Measurements from ENCODE around the gene ARID3A.

Gene ARID3A

GRCh38 chr19:1015782-1016646 is 90.2 kb downstream of the ARID3A start:
- peaks cover 41% of the 10 kb centered on the region for H3K36me3 ChIP-seq
- no peaks in the 10 kb centered on the region for H3K9me3 ChIP-seq
- no peak overlapping the region for H3K4me3 ChIP-seq (ENCODE audit: low read depth in 1 of 2, low read length in 1 of 2)
- peaks cover 21 to 29% of the 10 kb centered on the region in 2 experiments for H3K4me1 ChIP-seq (ENCODE audit: control insufficient read depth in 1 of 2, insufficient read depth in 1 of 2, low read depth in 1 of 2, low read length in 1 of 2)
- H3K27ac ChIP-seq = no peak overlapping the region
- no peaks in the 10 kb centered on the region for H3K27me3 ChIP-seq
- TF ChIP-seq CTCF (IDR thresholded peaks at IDR 0.05) = no peak

- Histone ChIP-seq H3K4me1 (ENCODE audit: control insufficient read depth in 1 of 2, insufficient read depth in 1 of 2, low read depth in 1 of 2, low read length in 1 of 2) (peaks cover 25 to 36% of the 10 kb centered on the region in 2 experiments), H3K27ac (no peak overlapping the region)
These were observed 90.8 kb downstream of the ARID3A start for GRCh38 chr19:1016647-1017114.

GRCh38 chr19:1017115-1017905 is 91.5 kb downstream of the ARID3A start:
- TF ChIP-seq CTCF (IDR thresholded peaks at IDR 0.05) = no peak
- peaks cover 28% of the 10 kb centered on the region for H3K36me3 ChIP-seq
- no peaks in the 10 kb centered on the region for H3K9me3 ChIP-seq
- peaks cover 31 to 42% of the 10 kb centered on the region in 2 experiments for H3K4me1 ChIP-seq (ENCODE audit: control insufficient read depth in 1 of 2, insufficient read depth in 1 of 2, low read depth in 1 of 2, low read length in 1 of 2)
- no peak overlapping the region for H3K27ac ChIP-seq
- H3K4me3 ChIP-seq (ENCODE audit: low read depth in 1 of 2, low read length in 1 of 2) = no peak overlapping the region
- no peaks in the 10 kb centered on the region for H3K27me3 ChIP-seq

More at GRCh38 chr19:1016647-1017114, 90.8 kb downstream of the ARID3A start:
- H3K4me3 ChIP-seq (ENCODE audit: low read depth in 1 of 2, low read length in 1 of 2) = no peak overlapping the region
- no peak for TF ChIP-seq CTCF (IDR thresholded peaks at IDR 0.05)
- H3K9me3 ChIP-seq = no peaks in the 10 kb centered on the region
- H3K36me3 ChIP-seq = peaks cover 34% of the 10 kb centered on the region
- no peaks in the 10 kb centered on the region for H3K27me3 ChIP-seq

- Histone ChIP-seq H3K9me3 (no peaks in the 10 kb centered on the region), H3K27me3 (no peaks in the 10 kb centered on the region), H3K36me3 (peaks cover 22% of the 10 kb centered on the region), H3K4me1 (ENCODE audit: control insufficient read depth in 1 of 2, insufficient read depth in 1 of 2, low read depth in 1 of 2, low read length in 1 of 2) (peaks cover 35 to 48% of the 10 kb centered on the region in 2 experiments), H3K27ac (no peak overlapping the region), H3K4me3 (ENCODE audit: low read depth in 1 of 2, low read length in 1 of 2) (no peak overlapping the region)
- no peak for TF ChIP-seq CTCF (IDR thresholded peaks at IDR 0.05)
These were observed 92.1 kb downstream of the ARID3A start for GRCh38 chr19:1017906-1018305.

- no peak for TF ChIP-seq CTCF (IDR thresholded peaks at IDR 0.05)
- peaks cover 35 to 49% of the 10 kb centered on the region in 2 experiments for H3K4me1 ChIP-seq (ENCODE audit: control insufficient read depth in 1 of 2, insufficient read depth in 1 of 2, low read depth in 1 of 2, low read length in 1 of 2)
- peaks cover 17% of the 10 kb centered on the region for H3K36me3 ChIP-seq
- H3K27me3 ChIP-seq = no peaks in the 10 kb centered on the region
- no peaks in the 10 kb centered on the region for H3K9me3 ChIP-seq
- no peak overlapping the region for H3K27ac ChIP-seq
- H3K4me3 ChIP-seq (ENCODE audit: low read depth in 1 of 2, low read length in 1 of 2) = no peak overlapping the region
These were observed 92.6 kb downstream of the ARID3A start for GRCh38 chr19:1018393-1018792.
